K562 treated with DMSO at 1 percent for 24 hours (cell line): ENCODE measurements around the gene OPA1. TPM values are rescaled to one million over a fixed set of nuclear protein-coding genes. Genes with fewer than 3 reads are reported as not detected.

Experiments used
- total RNA-seq: library from RNA; unstranded; fragments of 300-600 nt; gene quantifications from 2 replicates; pipeline ENCODE4 v1.2.3, GENCODE V29; 2022; ENCODE audit warnings: low read depth; ENCODE audit not compliant: insufficient read depth

OPA1 gene
- 19.9 and 23.8 TPM in 2 replicates for total RNA-seq

DNA sequence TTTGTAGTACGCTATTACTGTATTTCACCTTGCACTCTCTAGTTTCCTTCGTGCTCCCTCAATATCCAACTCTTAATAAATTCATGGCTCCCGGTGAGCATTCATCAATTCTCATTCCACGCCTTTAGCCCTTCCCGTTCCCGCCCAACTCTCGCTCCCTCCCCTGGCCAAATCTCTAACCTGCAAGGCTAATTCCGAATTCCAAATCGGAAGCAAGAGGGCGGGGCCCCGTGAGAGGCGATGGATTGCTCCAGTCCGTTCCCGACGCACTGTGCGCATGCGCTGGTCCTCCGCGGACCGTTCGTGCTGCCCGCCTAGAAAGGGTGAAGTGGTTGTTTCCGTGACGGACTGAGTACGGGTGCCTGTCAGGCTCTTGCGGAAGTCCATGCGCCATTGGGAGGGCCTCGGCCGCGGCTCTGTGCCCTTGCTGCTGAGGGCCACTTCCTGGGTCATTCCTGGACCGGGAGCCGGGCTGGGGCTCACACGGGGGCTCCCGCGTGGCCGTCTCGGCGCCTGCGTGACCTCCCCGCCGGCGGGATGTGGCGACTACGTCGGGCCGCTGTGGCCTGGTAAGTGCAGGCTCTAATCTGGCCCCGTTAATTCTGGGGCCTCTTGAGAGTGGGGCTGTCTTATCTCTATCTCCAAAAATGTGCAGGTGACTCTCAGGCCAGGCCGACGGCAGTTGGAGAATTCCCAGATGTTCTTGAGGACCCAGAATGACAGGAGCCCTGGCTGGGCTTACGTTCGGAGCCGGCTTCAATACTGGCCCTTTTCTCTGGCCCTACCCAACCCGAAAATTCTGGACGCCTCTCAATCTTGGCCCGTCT lies at the start of gene OPA1:
Gene OPA1, plus strand, starts transcription at position 368 of the 827 bp plus-strand sequence. Its CDS starts 170 bp downstream, at position 538.

DNA sequence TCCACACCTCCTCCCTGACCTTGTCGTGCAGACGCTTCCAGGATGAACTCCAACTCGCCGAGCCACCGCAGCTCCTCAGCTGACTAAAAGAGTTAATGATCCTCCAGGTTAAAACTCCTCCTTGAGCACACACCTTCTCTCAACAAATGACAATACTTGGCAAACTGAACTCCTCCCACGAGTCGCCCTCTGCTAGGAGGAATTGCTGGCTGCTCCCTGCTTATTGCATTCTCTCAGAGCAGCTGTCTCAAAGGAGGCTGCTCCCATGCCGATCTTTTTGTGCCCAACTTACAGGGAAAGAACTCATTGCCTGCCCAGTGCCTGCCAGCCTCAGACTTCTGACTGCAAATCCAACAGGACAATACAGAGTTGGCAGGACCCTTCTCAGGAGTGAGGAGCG lies 38.2 kb upstream of the OPA1 start, which contains the start of gene ATP13A4:
Gene ATP13A4, minus strand, starts transcription at position 85 of the 400 bp plus-strand sequence. CDS start 96 bp downstream, outside the sequence.

Other genes with a start within 250 kb of the OPA1 start
- not detected in 2 replicates for gene ATP13A5, start 214.5 kb upstream of the OPA1 start, total RNA-seq
- not detected in 2 replicates for gene ATP13A4, start 38.3 kb upstream of the OPA1 start, total RNA-seq